ENCODE results near the gene CECR2. TPM values are rescaled to one million over a fixed set of nuclear protein-coding genes. Genes with fewer than 3 reads are reported as not detected.

The CECR2 gene
- total RNA-seq, 1 donor from 2014 or later: 67.8 TPM

- Histone ChIP-seq H3K27me3 (no peaks in the 10 kb centered on the region), H3K9ac (no peak overlapping the region), H3F3A (ENCODE audit: low read depth) (peaks cover 86% of the 10 kb centered on the region), H4K20me1 (ENCODE audit: low read depth) (peaks cover 87% of the 10 kb centered on the region), H2AFZ (replicated peaks) (no peak overlapping the region), H3K4me2 (peak overlapping the region; percentile 75), H3K9me3 (ENCODE audit: low read depth) (peaks cover 11% of the 10 kb centered on the region), H3K27ac (peak overlapping the region; percentile 76), H3K36me3 (peaks cover 12% of the 10 kb centered on the region), H3K4me3 (peak overlapping the region; percentile 35), H3K79me2 (ENCODE audit: low read depth) (peaks cover 100% of the 10 kb centered on the region), H3K4me1 (peaks cover 47% of the 10 kb centered on the region)
- H3K27ac Mint-ChIP-seq: no peak overlapping the region
- TF ChIP-seq EZH2phosphoT487 (IDR thresholded peaks at IDR 0.05): no peak
- TF ChIP-seq, protein P1, sequence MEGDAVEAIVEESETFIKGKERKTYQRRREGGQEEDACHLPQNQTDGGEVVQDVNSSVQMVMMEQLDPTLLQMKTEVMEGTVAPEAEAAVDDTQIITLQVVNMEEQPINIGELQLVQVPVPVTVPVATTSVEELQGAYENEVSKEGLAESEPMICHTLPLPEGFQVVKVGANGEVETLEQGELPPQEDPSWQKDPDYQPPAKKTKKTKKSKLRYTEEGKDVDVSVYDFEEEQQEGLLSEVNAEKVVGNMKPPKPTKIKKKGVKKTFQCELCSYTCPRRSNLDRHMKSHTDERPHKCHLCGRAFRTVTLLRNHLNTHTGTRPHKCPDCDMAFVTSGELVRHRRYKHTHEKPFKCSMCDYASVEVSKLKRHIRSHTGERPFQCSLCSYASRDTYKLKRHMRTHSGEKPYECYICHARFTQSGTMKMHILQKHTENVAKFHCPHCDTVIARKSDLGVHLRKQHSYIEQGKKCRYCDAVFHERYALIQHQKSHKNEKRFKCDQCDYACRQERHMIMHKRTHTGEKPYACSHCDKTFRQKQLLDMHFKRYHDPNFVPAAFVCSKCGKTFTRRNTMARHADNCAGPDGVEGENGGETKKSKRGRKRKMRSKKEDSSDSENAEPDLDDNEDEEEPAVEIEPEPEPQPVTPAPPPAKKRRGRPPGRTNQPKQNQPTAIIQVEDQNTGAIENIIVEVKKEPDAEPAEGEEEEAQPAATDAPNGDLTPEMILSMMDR (IDR thresholded peaks at IDR 0.05): no peak
- TF ChIP-seq EZH2 (IDR thresholded peaks at IDR 0.05): no peak
- peaks cover 32% of the 10 kb centered on the region for H3K9me3 Mint-ChIP-seq
- peak; percentile 75 for DNase-seq (ENCODE audit: low spot score)
- H3K4me3 Mint-ChIP-seq: peak overlapping the region; percentile 35
- H3K36me3 Mint-ChIP-seq: peaks cover 26% of the 10 kb centered on the region
- H3K27me3 Mint-ChIP-seq (ENCODE audit: insufficient read depth, low read depth): peaks cover 6% of the 10 kb centered on the region
- peaks cover 52% of the 10 kb centered on the region for H3K4me1 Mint-ChIP-seq
These were observed 11.3 kb downstream of the CECR2 start for GRCh38 chr22:17380359-17381087.

DNA sequence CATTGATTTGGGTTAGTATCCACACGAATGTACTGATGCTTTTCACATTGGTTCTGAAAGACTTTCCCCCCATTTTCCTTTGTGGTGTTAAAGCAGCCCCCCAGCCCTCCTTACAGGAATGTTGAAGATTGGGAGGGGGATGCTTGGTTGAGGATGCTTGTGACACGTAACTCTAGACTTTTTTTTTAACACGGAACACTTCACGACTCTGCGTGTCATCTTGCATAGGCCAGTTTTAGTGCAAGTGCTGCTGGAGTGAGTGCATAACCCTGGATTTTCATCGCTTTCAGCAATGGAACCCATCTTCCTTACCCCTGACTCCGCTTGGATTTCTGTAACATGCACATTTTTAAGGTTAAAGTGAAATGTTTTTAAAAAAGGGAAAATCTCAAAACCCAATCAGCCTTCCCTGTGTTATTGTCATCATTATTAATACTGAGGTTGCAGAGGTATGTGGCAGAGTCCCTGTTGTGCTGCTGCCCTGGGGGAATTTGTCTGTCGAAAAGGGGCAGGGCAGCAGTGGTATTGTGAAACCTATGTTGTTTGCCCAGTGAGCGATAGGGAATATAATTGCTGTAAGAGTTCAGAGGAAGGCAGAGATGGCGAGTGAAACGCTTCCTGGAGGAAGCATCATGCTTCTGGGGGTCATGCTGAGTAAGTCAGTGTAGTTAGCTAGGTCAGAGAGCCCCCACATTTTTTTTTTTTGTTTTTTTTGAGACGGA lies 12.1 kb downstream of the CECR2 start:
- no peak overlapping the region for H3K4me3 Mint-ChIP-seq
- H3K4me1 Mint-ChIP-seq: peaks cover 52% of the 10 kb centered on the region
- peaks cover 39% of the 10 kb centered on the region for H3K9me3 Mint-ChIP-seq
- no peak overlapping the region for H2AFZ ChIP-seq (replicated peaks)
- H3K27ac Mint-ChIP-seq: no peak overlapping the region
- peaks cover 7% of the 10 kb centered on the region for H3K27me3 Mint-ChIP-seq (ENCODE audit: insufficient read depth, low read depth)
- peaks cover 100% of the 10 kb centered on the region for H3K79me2 ChIP-seq (ENCODE audit: low read depth)
- TF ChIP-seq EZH2phosphoT487 (IDR thresholded peaks at IDR 0.05): no peak
- no peak for TF ChIP-seq EZH2 (IDR thresholded peaks at IDR 0.05)
- H3K36me3 ChIP-seq: peaks cover 12% of the 10 kb centered on the region
- peak overlapping the region; percentile 75 for H3K4me2 ChIP-seq
- peaks cover 82% of the 10 kb centered on the region for H3F3A ChIP-seq (ENCODE audit: low read depth)
- H3K4me3 ChIP-seq: peak overlapping the region; percentile 8
- no peaks in the 10 kb centered on the region for H3K27me3 ChIP-seq
- peaks cover 87% of the 10 kb centered on the region for H4K20me1 ChIP-seq (ENCODE audit: low read depth)
- H3K27ac ChIP-seq: peak overlapping the region; percentile 76
- H3K36me3 Mint-ChIP-seq: peaks cover 34% of the 10 kb centered on the region
- H3K9ac ChIP-seq: no peak overlapping the region
- DNase-seq (ENCODE audit: low spot score): peak; percentile 26
- peaks cover 11% of the 10 kb centered on the region for H3K9me3 ChIP-seq (ENCODE audit: low read depth)
- H3K4me1 ChIP-seq: peaks cover 47% of the 10 kb centered on the region

GRCh38 chr22:17384612-17385330 lies 15.5 kb downstream of the CECR2 start:
- peaks cover 100% of the 10 kb centered on the region for H3K79me2 ChIP-seq (ENCODE audit: low read depth)
- H3K4me2 ChIP-seq: no peak overlapping the region
- peaks cover 43% of the 10 kb centered on the region for H3K9me3 Mint-ChIP-seq
- no peak for DNase-seq (ENCODE audit: low spot score)
- peaks cover 8% of the 10 kb centered on the region for H3K27me3 Mint-ChIP-seq (ENCODE audit: insufficient read depth, low read depth)
- H3K36me3 ChIP-seq: peaks cover 15% of the 10 kb centered on the region
- peaks cover 48% of the 10 kb centered on the region for H3F3A ChIP-seq (ENCODE audit: low read depth)
- H4K20me1 ChIP-seq (ENCODE audit: low read depth): peaks cover 87% of the 10 kb centered on the region
- H3K4me1 ChIP-seq: peaks cover 48% of the 10 kb centered on the region
- no peak overlapping the region for H3K4me3 ChIP-seq
- TF ChIP-seq EZH2phosphoT487 (IDR thresholded peaks at IDR 0.05) (no peak), EZH2 (IDR thresholded peaks at IDR 0.05) (no peak)
- TF ChIP-seq, protein P1 (IDR thresholded peaks at IDR 0.05): no peak
- H3K9me3 ChIP-seq (ENCODE audit: low read depth): peaks cover 11% of the 10 kb centered on the region
- no peak overlapping the region for H3K27ac Mint-ChIP-seq
- peak overlapping the region; percentile 44 for H3K27ac ChIP-seq
- H3K4me1 Mint-ChIP-seq: peaks cover 50% of the 10 kb centered on the region
- no peak overlapping the region for H3K9ac ChIP-seq
- peaks cover 51% of the 10 kb centered on the region for H3K36me3 Mint-ChIP-seq
- H3K4me3 Mint-ChIP-seq: no peak overlapping the region
- no peaks in the 10 kb centered on the region for H3K27me3 ChIP-seq
- H2AFZ ChIP-seq (replicated peaks): no peak overlapping the region

All from neural progenitor cell (in vitro differentiated cells).